ENCODE results near the gene GALNT10.
"Not testable (repeated sequence)": the region's sequence is repeated elsewhere in the genome, so short reads cannot be mapped to it uniquely, and the experiment has no call there.

GALNT10 gene

DNA sequence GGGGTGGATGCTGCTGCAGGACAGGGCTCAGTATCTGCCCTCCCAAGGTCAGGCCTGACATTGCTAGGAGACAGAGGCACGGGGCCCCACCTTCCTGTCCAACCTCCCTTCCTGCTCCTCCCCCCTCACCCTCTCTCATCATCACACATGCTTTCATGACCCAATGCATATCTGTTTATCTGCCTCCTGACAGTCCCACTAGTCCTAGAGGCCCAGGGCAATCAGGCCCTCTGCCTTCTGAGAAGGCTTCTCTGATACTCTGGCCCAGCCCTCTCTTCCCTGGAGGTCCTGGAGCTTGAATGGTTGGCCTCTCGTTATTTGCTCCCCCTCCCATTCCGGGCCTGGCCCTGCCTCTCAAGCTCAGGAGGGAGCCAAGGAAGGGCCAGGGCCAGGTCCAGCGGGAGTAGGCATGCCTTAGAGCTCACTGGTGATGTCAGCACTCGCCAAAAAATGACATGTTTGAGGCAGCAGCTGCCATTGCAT, 164.6 kb downstream of the GALNT10 start:
- no peak for DNase-seq (ENCODE audit: low read depth in 2 of 2)

DNA sequence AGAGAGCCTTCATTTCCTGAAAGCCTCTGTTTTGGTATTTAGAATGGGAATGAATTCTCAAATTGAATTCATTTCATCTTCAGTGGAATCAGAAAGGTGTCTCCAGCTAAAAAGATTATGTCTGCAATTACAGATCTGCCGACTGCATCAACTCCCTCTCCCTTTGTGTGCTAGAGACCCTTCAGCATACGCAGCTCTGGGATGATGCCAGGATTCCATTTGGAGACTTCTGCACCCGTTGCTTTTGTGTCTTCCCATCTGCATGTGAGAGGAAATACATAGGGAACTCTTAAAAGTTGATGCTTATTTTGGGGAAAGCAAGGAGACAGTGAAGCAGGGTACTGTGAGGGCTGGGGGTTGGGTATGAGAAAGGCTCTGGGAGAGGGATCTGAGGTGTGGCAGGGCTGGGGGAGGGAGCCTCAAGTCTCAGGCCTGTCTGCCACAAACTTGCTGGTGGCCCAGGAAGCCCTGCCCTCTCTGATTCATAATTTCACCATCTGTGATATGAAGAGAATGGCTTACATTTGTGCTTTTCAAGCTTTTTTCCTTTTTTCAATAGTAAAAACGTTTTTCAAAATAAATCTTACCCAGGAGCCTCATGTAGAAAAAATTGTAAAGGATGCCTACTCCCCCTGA, 165.6 kb downstream of the GALNT10 start:
- no peak for DNase-seq (ENCODE audit: low read depth in 2 of 2)

DNA sequence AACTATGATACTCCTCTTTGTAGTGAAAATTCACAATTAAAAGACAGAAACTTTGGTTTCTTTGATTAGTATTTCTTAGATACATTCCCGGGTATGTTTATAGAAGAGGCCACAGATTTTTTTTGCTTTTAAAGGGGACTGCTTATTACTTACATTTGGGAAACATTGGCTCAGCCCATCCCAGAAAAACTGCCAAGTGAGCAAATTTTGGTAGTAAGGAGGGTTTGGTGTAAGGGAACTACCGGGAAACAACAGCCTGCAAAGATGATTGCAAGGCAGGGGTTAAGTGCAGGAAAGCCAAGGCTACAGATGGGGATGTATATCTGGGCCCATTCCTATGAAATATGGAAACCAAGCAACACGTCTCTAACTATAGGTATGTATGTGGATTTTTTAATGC, 166.4 kb downstream of the GALNT10 start:
- no peak for DNase-seq (ENCODE audit: low read depth in 2 of 2)

DNA sequence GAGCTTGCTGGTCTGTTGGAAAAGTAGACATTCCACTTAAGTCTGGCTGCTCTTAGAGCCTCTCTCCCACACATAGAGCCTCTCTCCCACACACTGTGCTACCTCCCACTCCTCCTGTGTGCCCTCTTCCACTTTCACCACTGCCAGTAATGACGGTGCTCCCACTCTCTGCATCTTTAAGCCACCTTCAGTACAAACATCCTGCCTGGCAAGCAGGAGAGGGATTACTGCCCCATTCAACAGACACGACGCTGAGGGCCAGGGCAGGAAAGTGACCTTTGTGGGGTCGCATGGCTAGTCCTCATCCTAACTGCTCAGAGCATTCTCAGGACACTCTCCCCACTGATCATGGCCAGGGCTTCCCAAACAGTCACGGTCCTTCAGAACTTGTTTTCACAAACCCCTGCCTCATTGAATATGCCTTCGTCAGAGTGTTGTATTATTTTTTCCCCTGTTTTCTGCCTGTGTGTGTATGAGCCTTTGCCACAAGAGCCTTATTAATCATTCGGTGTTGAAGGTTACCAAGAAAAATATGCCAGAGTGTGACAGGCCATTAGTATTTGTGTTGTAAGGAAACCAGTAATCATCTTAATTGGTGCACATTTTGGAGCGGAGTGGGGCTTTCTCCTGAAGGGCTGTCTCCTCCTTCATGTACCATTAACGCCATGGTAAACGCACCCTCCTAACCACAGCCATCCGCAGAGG, 168.1 kb downstream of the GALNT10 start:
- no peak for DNase-seq (ENCODE audit: low read depth in 2 of 2)

DNA sequence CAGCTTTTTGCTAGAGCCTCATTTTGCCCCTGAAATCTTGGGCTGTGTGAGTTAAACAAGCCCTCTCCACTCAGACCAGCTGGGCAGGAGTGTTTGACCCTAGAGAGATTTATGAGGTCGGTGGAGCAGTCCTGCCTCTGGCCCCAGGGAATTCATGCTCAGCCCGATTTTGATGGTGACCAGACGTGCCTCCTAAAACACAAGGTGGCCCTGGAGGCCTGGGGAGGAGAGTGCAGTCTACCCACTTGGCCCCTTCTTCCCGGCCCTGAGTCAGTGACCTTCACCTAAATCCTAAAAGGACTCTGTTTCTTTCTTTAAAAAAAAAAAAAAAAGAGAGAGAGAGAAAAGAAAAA, 168.7 kb downstream of the GALNT10 start:
- DNase-seq (ENCODE audit: low read depth in 2 of 2) = no peak

DNA sequence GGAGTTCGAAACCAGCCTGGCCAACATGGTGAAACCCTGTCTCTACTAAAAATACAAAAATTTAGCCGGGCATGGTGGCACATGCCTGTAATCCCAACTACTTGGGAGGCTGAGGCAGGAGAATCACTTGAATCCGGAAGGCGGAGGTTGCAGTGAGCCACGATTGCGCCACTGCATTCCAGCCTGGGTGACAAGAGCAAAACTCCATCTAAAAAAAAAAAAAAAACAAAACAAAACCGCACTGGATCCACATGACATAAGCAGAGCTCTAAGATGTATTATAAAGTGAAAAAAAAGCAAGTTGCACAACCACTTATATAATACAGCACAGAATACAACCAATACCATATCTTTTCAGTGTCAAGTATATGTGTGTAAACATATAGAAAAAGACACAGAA, 169.7 kb downstream of the GALNT10 start:
- DNase-seq (ENCODE audit: low read depth in 2 of 2) = not testable (repeated sequence)

DNA sequence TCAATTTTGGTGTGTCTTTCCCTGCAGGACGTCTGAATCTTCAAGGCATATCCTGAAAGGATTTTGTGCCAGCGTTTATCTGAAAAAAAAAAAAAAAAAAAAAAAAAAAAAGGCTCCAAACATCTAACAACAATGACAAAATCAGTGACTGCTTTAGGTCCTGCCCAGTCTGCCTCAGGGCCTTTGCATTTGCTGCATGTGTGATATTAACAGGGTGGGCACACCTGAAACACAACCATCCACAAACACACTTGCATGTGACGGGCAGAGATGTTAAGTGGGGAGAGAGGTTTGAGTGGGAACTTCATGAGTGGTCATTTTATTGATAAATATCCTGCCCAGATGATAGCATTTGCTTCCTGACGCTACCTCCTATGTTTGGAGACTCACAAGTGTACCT, 172.9 kb downstream of the GALNT10 start:
- no peak for DNase-seq (ENCODE audit: low read depth in 2 of 2)

DNA sequence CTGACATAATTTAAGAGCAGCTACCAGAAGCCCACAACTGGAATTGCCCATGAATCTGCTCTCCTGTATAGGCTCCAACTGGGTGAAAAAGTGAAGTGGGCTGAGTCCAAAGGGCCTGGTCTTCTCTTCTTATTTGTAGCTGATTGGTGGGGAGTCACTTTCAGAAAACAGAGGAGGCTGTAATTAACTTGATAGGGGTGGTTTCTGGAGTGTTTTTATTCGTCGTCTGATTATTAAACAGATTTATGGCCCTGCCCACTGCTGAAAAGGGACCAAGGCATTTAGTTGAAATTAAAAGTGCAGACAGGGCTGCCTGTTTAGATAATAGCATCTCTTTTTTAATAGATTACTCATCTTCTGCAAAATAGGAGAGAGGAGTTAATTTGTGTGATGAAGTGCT, 174.2 kb downstream of the GALNT10 start:
- no peak for DNase-seq (ENCODE audit: low read depth in 2 of 2)

DNA sequence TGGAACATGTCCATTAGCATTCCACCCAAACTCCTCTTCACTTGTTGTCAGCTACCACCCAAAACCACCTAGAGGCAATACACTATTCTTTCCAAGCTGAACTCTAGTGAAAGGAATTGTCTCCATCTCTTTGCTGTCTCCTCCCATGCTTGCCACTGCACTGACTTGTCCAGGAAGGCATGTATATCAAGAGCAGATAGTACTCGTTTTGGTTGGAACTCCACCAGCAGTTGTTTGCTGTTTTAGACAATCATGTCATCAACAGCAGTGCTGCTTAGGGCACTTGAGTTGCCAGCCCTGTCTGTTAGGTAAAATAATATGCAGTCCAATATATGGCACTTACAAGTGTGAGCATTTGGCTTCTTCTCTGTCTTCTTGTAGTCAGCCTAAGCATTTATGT, 175.3 kb downstream of the GALNT10 start:
- DNase-seq (ENCODE audit: low read depth in 2 of 2) = no peak

DNA sequence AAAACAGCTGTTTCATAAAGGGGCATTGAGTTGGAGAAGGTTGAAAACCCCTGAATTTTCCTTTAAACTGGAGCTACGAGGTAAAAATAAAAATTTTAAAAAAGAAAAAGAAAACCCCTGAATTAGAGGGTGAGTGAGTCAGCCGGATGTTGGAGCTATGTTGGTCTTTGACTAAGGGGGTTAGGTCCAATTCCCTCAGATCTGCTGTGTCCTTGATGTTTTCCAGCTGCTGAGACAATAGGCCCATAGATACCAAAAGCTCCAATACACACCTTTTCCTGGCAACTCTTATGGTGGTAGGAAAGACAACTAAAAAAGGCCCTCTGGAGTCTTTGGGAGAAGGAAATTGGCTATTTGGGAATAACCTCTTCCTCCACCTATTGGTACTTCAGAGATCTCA, 175.8 kb downstream of the GALNT10 start:
- no peak for DNase-seq (ENCODE audit: low read depth in 2 of 2)

DNA sequence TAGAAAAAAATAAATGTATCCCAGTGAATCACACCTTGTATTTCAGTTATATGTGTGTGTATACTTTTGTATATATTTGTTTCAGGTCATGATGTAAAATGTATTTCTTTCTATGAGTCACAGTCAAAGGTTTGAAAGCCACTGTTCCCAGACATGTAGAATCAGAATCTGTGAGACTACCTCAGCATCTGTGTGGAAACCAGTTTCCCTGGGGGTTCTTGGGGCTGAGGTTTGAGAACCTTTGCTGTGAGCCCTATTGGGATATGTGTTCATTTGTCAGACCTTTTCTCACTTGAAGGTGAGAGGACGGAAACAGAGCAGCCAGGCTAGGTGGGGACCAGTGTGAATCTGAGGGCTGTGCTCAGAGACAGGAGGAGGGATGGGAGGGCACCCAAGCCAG, 176.6 kb downstream of the GALNT10 start:
- DNase-seq (ENCODE audit: low read depth in 2 of 2) = no peak

DNA sequence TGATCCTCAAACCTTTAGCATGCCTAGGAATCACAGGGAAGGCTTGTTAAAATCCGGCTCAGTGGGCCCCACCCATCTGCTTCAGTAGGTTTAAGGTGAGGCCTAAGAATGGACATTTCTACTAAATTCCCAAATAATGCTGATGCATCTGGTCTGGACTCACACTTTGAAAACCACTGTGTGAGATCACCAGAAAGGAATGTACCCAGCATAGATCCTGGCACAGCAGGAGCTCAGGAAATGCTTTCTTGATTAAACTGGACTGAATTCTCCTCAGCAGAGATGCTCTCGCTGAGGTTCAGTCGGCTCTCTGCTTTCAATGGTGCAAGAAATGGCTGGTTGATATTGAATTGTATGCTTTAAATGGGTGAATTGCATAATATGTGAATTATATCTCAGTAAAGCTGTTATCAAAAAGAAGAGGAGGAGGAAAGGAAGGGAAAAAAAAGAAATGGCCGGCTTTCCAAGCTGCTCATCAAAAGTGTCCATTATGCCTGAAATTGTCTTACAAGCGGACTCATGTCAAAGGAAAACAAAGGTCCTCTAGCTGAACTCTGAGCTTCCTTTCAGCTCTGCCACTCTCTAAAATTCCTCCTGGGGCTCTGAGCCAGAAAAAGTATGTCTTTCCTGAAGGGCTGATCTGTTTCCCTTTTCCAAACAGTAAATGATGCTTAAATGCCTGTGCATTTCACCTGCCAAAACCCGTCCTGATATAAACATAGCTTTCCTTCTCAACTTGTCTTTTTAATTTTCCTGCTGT, 177.7 kb downstream of the GALNT10 start:
- DNase-seq (ENCODE audit: low read depth in 2 of 2) = no peak

DNA sequence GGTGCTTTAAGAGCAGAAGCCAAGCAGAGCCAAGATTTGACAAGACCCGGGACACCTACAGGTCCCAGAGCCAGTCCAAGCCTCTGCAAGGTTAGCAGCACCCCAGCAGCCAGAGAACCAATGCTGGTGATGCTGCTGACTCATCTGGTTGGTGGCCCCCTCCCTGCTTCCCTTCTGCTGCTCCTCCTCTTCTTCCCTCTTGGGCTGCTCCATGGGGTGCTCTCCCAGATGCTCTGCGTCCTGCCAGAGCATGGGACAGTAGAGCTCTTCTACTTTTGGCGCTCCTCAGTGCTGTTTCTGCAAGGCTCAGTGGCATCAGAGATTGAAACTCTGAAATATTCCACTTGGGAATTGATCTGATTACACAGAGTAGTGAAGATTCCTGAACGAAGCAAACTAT, 179.1 kb downstream of the GALNT10 start:
- DNase-seq (ENCODE audit: low read depth in 2 of 2) = no peak

DNA sequence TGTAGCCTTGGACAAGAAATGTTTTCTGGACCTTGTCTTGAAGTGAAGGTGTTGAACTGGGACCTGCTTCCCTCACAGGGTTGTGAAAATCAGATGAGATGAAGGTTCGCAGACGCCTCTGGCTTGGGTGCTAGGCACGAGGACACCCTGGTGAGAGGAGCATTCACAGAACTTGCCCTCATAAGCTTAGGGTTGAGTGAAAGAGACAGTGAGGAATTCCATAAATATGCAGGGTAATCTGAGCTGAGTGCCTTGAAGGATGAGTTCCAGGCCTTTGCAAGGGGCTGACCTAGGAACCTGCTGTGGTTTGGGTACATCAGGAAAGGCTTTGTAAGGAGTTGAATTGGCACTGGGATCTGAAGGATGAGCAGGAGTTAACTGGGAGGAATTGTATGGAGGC, 179.6 kb downstream of the GALNT10 start:
- no peak for DNase-seq (ENCODE audit: low read depth in 2 of 2)

DNA sequence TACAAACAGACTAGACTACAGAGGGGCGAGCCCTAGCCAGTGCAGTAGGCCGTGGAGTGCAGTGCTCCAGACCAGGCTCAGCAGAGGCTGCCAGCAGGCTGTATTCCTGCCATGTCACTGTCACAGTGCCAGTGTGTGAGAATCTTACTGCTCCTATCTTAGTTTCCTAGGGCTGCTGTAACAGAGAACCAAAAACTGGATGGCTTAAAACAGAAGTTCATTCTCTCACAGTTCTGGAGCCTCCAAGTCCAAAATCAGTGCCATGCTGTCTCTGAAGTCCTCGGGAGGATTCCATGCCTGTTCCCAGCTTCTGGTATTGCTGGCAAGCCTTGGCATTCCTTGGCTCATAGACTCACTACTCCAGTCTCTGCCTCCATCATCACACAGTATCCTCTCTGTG, 180.3 kb downstream of the GALNT10 start:
- no peak for DNase-seq (ENCODE audit: low read depth in 2 of 2)

DNA sequence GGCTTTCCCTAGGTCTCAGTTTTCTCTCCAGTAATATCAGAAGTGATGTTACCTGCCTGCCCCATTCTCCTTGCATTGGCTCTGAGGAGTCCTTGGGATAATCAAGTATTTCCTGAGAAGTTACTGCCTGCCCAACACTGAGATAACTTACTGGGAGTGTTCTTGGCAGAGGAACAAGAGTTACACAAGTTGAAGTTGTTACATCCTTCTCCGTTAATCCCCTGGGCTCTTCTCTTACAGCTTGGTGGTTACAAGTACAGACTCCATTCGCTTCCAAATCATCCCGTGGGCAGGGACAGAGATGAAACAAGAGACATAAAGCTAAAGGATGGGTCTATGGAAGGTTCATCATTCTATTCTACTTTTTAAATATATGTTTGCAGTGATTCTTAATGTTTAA, 181.2 kb downstream of the GALNT10 start:
- no peak for DNase-seq (ENCODE audit: low read depth in 2 of 2)

DNA sequence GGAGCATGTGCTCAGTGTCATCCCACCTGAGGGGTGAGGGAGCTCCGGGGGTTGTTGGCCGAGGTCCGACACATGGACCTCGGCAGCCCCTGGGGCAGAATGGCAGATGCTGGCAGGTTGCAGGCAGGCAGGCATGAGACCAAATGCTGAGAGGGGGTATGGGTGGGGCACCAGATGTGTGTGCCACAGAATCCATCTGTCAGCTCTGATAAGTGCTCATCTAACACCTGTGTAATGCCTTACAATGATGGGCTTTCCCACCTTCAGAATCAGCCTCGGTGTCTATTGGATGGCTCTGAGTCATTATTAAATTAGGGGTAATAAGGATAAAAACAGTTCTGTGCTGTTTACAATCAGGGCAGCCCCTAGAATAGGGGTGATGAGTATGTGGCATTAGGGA, 182.1 kb downstream of the GALNT10 start:
- DNase-seq (ENCODE audit: low read depth in 2 of 2) = no peak

DNA sequence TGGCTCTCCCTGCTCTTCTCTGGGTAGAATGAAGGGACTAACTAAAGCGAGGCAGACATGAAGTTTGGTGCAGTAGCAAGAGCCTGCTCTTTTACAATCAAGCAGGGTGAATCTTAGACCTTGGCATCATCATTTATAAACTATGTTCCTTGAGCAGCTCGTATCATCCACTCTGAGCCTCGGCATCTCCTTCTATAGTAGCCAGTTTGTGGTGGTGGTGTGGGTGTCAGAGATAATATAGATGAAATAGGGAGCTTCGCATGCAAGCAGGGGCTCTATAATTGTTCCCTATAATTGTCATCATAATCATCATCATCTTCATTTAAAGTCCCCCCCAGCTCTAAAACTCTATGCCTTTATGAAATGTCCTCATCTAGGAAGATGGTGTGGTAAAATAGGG, 182.8 kb downstream of the GALNT10 start:
- DNase-seq (ENCODE audit: low read depth in 2 of 2) = no peak

DNA sequence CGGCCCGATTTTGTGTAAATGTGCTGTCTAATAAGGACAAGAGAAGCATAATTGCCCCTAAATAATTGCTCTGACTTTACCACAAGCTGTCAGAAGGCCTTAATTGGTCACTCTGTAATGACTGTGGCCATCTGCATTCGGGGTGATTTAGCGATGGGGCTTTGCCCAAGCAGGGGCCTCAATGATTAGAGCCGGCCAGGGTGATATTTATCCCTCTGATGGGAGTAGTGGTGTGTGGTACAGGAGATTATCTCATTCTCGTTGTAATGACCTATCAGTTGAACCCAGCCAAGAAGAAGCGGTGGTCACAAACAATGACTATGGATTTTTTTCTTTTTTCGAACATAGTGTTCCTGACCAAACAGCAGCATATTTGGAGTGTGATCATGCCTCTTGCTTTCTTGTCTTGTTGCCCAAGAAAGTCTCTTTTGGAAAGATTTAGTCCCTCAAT, 183.2 kb downstream of the GALNT10 start:
- DNase-seq (ENCODE audit: low read depth in 2 of 2) = no peak

DNA sequence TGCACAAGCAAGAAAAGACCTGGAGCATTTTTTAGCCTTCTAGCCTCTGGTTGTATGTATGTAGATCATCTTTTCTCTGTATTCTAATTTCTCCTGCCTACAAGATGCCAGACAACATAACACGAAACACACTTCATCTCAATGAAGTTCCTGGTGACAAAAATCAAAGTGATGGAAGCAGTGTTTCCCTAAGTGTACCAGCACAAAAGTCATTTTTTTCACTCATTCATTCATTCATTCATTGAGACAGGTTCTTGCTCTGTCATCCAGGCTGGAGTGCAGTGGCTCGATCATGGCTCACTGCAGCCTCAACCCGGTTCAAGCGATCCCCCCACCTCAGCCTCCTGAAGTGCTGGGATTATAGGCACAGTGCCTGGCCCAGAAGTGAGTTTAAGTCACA, 183.7 kb downstream of the GALNT10 start:
- DNase-seq (ENCODE audit: low read depth in 2 of 2) = no peak

DNA sequence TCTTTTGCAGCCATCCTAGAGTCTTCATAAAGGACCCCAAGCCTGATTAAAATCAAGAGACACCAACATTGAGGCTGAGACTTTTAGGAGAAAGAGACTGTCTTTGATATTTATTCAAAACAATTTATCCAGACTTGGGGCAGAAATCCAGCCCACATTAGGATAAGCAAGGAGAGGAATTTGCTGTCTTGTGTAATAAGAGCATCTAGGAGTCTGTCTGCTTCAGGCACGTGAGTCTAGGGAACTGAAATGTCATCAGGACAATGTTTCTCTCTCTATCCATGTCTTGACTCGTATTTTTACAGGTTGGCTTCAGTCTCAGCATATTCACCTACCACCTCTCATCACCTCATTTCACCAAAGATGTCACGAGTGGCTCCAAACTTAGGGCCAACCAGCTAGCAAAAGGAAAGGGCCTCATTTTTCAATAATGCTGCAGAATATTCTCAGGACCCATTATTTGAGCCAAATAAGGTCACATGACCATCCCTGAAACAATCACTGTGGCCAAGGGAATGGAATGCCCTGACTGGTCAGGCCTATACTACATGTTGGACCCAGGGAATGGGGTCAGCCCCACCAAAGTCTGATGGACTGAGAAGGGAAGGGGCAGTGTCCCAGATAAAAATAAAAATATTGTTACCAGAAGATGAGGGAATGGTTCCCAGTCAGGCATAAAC, 184.9 kb downstream of the GALNT10 start:
- no peak for DNase-seq (ENCODE audit: low read depth in 2 of 2)

DNA sequence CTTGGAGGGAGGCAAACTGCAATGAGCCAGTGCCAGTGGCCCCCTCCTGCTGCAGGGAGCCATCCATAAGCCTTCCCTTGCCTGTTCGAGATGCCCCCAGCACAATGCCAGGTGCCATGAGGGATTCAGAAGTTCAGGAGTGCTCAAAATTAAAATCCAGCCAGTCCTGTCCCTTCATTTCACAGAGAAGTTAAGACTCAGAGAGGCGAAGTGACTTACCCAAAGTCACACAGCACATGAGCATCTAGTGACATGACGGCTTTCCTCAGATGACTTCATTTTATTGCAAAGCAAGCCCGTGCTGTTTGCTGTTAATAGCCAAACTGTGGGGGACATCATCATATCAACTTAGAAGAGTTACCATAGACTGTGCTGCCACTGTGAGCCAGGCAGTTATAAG, 185.9 kb downstream of the GALNT10 start:
- DNase-seq (ENCODE audit: low read depth in 2 of 2) = no peak
